NCI-H2171 treated with DMSO at 0.1 percent for 48 hours (cell line): Measurements from ENCODE around the gene SLC2A6.

Experiments
- DNase-seq: peaks from one replicate; lab custom pipeline; 2025; lab: John Stamatoyannopoulos, UW

Gene SLC2A6

GRCh38 chr9:133463234-133463863 lies 15.6 kb downstream of the SLC2A6 start:
- peak; percentile 83 for DNase-seq

GRCh38 chr9:133461975-133462374 lies 16.9 kb downstream of the SLC2A6 start:
- no peak for DNase-seq

GRCh38 chr9:133460405-133461175 lies 18.3 kb downstream of the SLC2A6 start:
- peak; percentile 95 for DNase-seq

GRCh38 chr9:133459476-133460404 lies 19.2 kb downstream of the SLC2A6 start, which contains the start of gene CACFD1:
Gene CACFD1, plus strand, starts transcription at chr9:133459978. Its CDS starts 89 bp downstream, at chr9:133460067.
- peak; percentile 99 for DNase-seq

GRCh38 chr9:133458643-133459312 lies 20.1 kb downstream of the SLC2A6 start:
- DNase-seq: no peak

- no peak for DNase-seq
These were observed 21.2 kb downstream of the SLC2A6 start for GRCh38 chr9:133457748-133458147.

GRCh38 chr9:133457233-133457632 lies 21.7 kb downstream of the SLC2A6 start:
- DNase-seq: no peak

GRCh38 chr9:133456409-133456808 lies 22.5 kb downstream of the SLC2A6 start:
- DNase-seq: no peak

- DNase-seq: no peak
These were observed 23.0 kb downstream of the SLC2A6 start for GRCh38 chr9:133455936-133456335.

GRCh38 chr9:133454943-133455673 lies 23.8 kb downstream of the SLC2A6 start:
- no peak for DNase-seq

- no peak for DNase-seq
These were observed 24.6 kb downstream of the SLC2A6 start for GRCh38 chr9:133454325-133454724.

GRCh38 chr9:133453651-133454050 lies 25.2 kb downstream of the SLC2A6 start:
- no peak for DNase-seq

- no peak for DNase-seq
These were observed 26.3 kb downstream of the SLC2A6 start for GRCh38 chr9:133452562-133452961.

- peak; percentile 53 for DNase-seq
These were observed 27.0 kb downstream of the SLC2A6 start for GRCh38 chr9:133451865-133452264.

- peak; percentile 68 for DNase-seq
These were observed 29.1 kb downstream of the SLC2A6 start for GRCh38 chr9:133449760-133450159.

- DNase-seq: no peak
These were observed 30.4 kb downstream of the SLC2A6 start for GRCh38 chr9:133448487-133448972.

- DNase-seq: no peak
These were observed 33.5 kb downstream of the SLC2A6 start for GRCh38 chr9:133445293-133445969.

- DNase-seq: no peak
These were observed 34.9 kb downstream of the SLC2A6 start for GRCh38 chr9:133443982-133444381.

GRCh38 chr9:133443248-133443647 lies 35.7 kb downstream of the SLC2A6 start:
- no peak for DNase-seq

- DNase-seq: no peak
These were observed 37.3 kb downstream of the SLC2A6 start for GRCh38 chr9:133441571-133441970.
